ENCODE measurements around the gene TMEM19.

TMEM19 gene

DNA sequence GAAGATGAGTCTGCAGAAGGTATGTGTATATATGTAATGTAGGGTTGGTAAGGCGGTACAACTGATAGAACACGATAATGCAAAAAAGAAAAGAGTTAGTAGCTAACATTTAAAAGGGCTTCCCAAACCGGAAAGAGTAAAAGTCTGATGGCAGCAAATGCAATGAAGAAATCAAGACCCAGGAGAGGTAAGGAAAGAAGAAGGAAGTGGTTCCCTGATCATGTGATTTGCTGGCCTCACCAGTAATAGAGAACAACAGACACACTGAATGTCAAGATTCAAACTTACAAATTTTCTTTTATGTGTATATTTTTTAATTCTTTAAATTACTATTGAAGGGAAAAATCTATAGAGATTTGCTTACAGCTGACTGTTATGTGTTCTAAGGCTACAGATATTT lies 40.6 kb upstream of the TMEM19 start:
- no peaks in the 10 kb centered on the region for H3K27me3 ChIP-seq (ENCODE audit: insufficient read depth, insufficient read length)
- no peak overlapping the region for H3K9ac ChIP-seq (ENCODE audit: insufficient read length, low read depth)
- DNase-seq (ENCODE audit: low read depth, low spot score), result no peak
- H3K9me3 ChIP-seq (ENCODE audit: insufficient read depth, low read length), result no peaks in the 10 kb centered on the region
- TF ChIP-seq SUZ12 (IDR thresholded peaks at IDR 0.05; ENCODE audit: extremely low read depth, insufficient read depth, insufficient read length) (no peak), YY1 (IDR thresholded peaks at IDR 0.05; ENCODE audit: insufficient read depth, insufficient read length) (no peak), ZNF274 (IDR thresholded peaks at IDR 0.05; ENCODE audit: low read depth, low read length) (no peak)
- peaks cover 2% of the 10 kb centered on the region for H3K4me1 ChIP-seq (ENCODE audit: insufficient read depth, insufficient read length)
- H3K4me3 ChIP-seq (ENCODE audit: insufficient read length, low read depth), result no peak overlapping the region
- peaks cover 85% of the 10 kb centered on the region for H3K36me3 ChIP-seq (ENCODE audit: insufficient read depth, insufficient read length, low read length)

DNA sequence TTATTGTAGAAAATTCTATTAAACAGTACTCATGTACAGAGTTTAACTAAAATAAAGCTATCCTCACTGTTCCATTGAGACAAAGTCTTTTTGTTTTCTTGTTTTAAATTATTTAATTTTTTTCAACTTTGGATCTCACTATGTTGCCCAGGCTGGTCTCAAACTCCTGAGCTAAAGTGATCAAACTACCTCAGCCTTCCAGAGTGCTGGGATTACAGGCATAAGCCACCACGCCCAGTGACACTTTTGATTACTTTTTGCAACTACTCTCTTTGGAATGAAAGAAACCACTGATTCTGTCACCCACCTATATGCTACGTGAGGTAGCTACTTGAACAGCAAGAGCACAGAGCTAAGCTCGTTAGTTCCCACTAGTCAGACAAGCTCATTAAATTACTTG lies 39.4 kb upstream of the TMEM19 start:
- Histone ChIP-seq H3K9ac (ENCODE audit: insufficient read length, low read depth) (no peak overlapping the region), H3K27me3 (ENCODE audit: insufficient read depth, insufficient read length) (no peaks in the 10 kb centered on the region), H3K9me3 (ENCODE audit: insufficient read depth, low read length) (no peaks in the 10 kb centered on the region), H3K36me3 (ENCODE audit: insufficient read depth, insufficient read length, low read length) (peaks cover 85% of the 10 kb centered on the region), H3K4me3 (ENCODE audit: insufficient read length, low read depth) (no peak overlapping the region), H3K4me1 (ENCODE audit: insufficient read depth, insufficient read length) (no peaks in the 10 kb centered on the region)
- DNase-seq (ENCODE audit: low read depth, low spot score), result no peak
- TF ChIP-seq YY1 (IDR thresholded peaks at IDR 0.05; ENCODE audit: insufficient read depth, insufficient read length) (no peak), ZNF274 (IDR thresholded peaks at IDR 0.05; ENCODE audit: low read depth, low read length) (no peak), SUZ12 (IDR thresholded peaks at IDR 0.05; ENCODE audit: extremely low read depth, insufficient read depth, insufficient read length) (no peak)

DNA sequence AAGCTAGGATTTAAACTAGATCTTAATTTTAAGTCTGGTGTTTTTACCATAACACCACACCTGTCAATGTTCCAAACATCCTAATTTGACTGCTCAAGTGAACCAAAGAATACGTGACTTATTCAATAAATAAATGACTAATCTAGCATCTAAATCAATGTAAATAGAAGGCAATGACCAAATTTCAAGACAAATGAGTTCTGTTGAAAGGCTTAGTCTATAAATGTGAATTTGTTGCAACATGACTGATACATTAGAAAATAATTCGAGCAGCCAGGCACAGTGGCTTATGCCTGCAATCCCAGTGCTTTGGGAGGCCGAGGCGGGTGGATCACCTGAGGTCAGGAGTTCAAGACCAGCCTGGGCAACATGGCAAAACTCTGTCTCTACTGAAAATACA lies 37.3 kb upstream of the TMEM19 start:
- Histone ChIP-seq H3K4me1 (ENCODE audit: insufficient read depth, insufficient read length) (no peaks in the 10 kb centered on the region), H3K9ac (ENCODE audit: insufficient read length, low read depth) (no peak overlapping the region), H3K27me3 (ENCODE audit: insufficient read depth, insufficient read length) (no peaks in the 10 kb centered on the region), H3K4me3 (ENCODE audit: insufficient read length, low read depth) (no peak overlapping the region), H3K36me3 (ENCODE audit: insufficient read depth, insufficient read length, low read length) (peaks cover 82% of the 10 kb centered on the region), H3K9me3 (ENCODE audit: insufficient read depth, low read length) (peaks cover 4% of the 10 kb centered on the region; the same call in 1 of the 2 replicates)
- no peak for DNase-seq (ENCODE audit: low read depth, low spot score)
- TF ChIP-seq SUZ12 (IDR thresholded peaks at IDR 0.05; ENCODE audit: extremely low read depth, insufficient read depth, insufficient read length) (no peak), YY1 (IDR thresholded peaks at IDR 0.05; ENCODE audit: insufficient read depth, insufficient read length) (no peak), ZNF274 (IDR thresholded peaks at IDR 0.05; ENCODE audit: low read depth, low read length) (no peak)

DNA sequence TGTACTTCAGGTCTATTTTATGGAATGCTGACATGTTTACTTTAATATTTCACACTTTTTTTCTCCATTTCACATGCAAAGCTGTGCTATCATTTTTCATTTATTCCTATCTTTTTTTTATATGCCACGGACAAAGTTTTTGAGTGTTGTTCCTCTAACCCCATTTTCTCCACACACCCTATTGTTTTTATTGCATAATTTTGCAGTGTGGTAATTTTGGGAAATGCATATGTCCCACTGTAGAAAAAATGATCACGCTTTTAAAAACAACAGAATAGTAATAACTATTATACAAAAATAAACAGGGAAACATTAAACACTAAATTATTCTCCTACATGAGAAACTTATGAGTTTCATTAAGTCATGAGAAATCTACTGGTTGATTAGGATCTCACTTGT lies 36.5 kb upstream of the TMEM19 start:
- peaks cover 12% of the 10 kb centered on the region for H3K9me3 ChIP-seq (ENCODE audit: insufficient read depth, low read length)
- H3K4me1 ChIP-seq (ENCODE audit: insufficient read depth, insufficient read length), result no peaks in the 10 kb centered on the region
- H3K27me3 ChIP-seq (ENCODE audit: insufficient read depth, insufficient read length), result no peaks in the 10 kb centered on the region
- peaks cover 82% of the 10 kb centered on the region for H3K36me3 ChIP-seq (ENCODE audit: insufficient read depth, insufficient read length, low read length)
- TF ChIP-seq YY1 (IDR thresholded peaks at IDR 0.05; ENCODE audit: insufficient read depth, insufficient read length) (no peak), SUZ12 (IDR thresholded peaks at IDR 0.05; ENCODE audit: extremely low read depth, insufficient read depth, insufficient read length) (no peak), ZNF274 (IDR thresholded peaks at IDR 0.05; ENCODE audit: low read depth, low read length) (no peak)
- no peak overlapping the region for H3K9ac ChIP-seq (ENCODE audit: insufficient read length, low read depth)
- H3K4me3 ChIP-seq (ENCODE audit: insufficient read length, low read depth), result no peak overlapping the region
- DNase-seq (ENCODE audit: low read depth, low spot score), result no peak

DNA sequence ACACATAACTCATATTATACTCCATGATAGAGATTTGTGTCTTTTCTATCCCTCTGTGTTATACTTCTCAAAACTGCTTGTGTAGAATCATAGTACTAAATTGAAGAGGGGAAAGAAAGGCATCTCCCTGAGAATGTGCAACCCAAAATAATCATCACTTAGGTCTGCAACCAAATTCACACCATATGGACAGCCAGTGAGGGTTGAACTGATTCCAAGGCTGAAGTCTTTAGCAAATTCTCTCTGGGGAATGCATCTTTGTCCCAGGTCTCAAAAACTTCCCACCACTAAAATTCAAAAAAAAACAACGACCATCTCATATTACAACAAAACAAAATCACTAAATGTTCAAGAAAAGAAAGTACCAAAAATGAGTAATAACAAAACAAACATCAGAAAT lies 33.2 kb upstream of the TMEM19 start:
- H3K4me1 ChIP-seq (ENCODE audit: insufficient read depth, insufficient read length), result no peaks in the 10 kb centered on the region
- DNase-seq (ENCODE audit: low read depth, low spot score), result no peak
- H3K9ac ChIP-seq (ENCODE audit: insufficient read length, low read depth), result no peak overlapping the region
- no peak overlapping the region for H3K4me3 ChIP-seq (ENCODE audit: insufficient read length, low read depth)
- H3K9me3 ChIP-seq (ENCODE audit: insufficient read depth, low read length), result peaks cover 16% of the 10 kb centered on the region
- H3K36me3 ChIP-seq (ENCODE audit: insufficient read depth, insufficient read length, low read length), result peaks cover 80% of the 10 kb centered on the region
- TF ChIP-seq ZNF274 (IDR thresholded peaks at IDR 0.05; ENCODE audit: low read depth, low read length), result no peak
- TF ChIP-seq SUZ12 (IDR thresholded peaks at IDR 0.05; ENCODE audit: extremely low read depth, insufficient read depth, insufficient read length), result no peak
- TF ChIP-seq YY1 (IDR thresholded peaks at IDR 0.05; ENCODE audit: insufficient read depth, insufficient read length), result no peak
- H3K27me3 ChIP-seq (ENCODE audit: insufficient read depth, insufficient read length), result no peaks in the 10 kb centered on the region

DNA sequence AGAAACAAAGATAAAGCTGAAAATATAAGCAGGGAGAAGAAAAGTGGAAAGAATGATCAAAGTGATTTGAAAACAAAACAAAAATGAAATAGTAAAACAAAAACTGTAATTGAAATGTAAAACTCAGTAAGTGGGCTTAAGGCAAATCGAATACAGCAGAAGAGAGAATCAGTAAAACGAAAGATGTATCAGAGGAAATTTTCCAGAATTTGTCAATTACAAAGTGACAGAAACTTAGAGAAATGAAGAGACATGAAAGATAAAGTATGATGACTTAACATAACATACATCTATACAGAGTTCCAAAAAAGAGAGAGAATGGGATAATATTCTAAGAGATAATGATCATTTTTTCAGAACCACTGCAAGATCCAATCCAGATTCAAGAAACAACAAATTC lies 32.7 kb upstream of the TMEM19 start:
- peaks cover 85% of the 10 kb centered on the region for H3K36me3 ChIP-seq (ENCODE audit: insufficient read depth, insufficient read length, low read length)
- no peak for TF ChIP-seq SUZ12 (IDR thresholded peaks at IDR 0.05; ENCODE audit: extremely low read depth, insufficient read depth, insufficient read length)
- TF ChIP-seq YY1 (IDR thresholded peaks at IDR 0.05; ENCODE audit: insufficient read depth, insufficient read length), result no peak
- TF ChIP-seq ZNF274 (IDR thresholded peaks at IDR 0.05; ENCODE audit: low read depth, low read length), result no peak
- no peaks in the 10 kb centered on the region for H3K27me3 ChIP-seq (ENCODE audit: insufficient read depth, insufficient read length)
- H3K4me1 ChIP-seq (ENCODE audit: insufficient read depth, insufficient read length), result no peaks in the 10 kb centered on the region
- H3K9me3 ChIP-seq (ENCODE audit: insufficient read depth, low read length), result peaks cover 16% of the 10 kb centered on the region
- no peak for DNase-seq (ENCODE audit: low read depth, low spot score)
- no peak overlapping the region for H3K4me3 ChIP-seq (ENCODE audit: insufficient read length, low read depth)
- no peak overlapping the region for H3K9ac ChIP-seq (ENCODE audit: insufficient read length, low read depth)

DNA sequence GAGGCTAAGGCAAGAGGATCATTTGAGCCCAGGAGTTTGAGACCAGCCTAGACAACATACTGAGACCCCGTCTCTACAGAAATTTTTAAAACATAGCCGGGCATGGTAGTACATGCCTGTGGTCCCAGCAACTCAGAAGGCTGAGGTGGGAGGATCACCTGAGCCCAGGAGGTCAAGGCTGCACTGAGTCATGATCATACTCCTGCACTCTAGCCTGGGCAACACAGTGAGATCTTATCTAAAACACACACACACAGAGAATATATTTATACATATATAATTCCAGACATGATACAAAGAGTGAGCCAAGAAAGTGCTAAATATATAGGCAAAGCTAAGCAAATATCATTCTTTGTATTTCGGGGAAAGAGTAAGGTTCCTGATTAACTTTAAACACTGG lies 31.7 kb upstream of the TMEM19 start:
- Histone ChIP-seq H3K4me1 (ENCODE audit: insufficient read depth, insufficient read length) (no peaks in the 10 kb centered on the region), H3K36me3 (ENCODE audit: insufficient read depth, insufficient read length, low read length) (peaks cover 93% of the 10 kb centered on the region), H3K9ac (ENCODE audit: insufficient read length, low read depth) (no peak overlapping the region), H3K27me3 (ENCODE audit: insufficient read depth, insufficient read length) (no peaks in the 10 kb centered on the region), H3K4me3 (ENCODE audit: insufficient read length, low read depth) (no peak overlapping the region), H3K9me3 (ENCODE audit: insufficient read depth, low read length) (peaks cover 16% of the 10 kb centered on the region)
- DNase-seq (ENCODE audit: low read depth, low spot score), result no peak
- TF ChIP-seq SUZ12 (IDR thresholded peaks at IDR 0.05; ENCODE audit: extremely low read depth, insufficient read depth, insufficient read length), result no peak
- no peak for TF ChIP-seq ZNF274 (IDR thresholded peaks at IDR 0.05; ENCODE audit: low read depth, low read length)

DNA sequence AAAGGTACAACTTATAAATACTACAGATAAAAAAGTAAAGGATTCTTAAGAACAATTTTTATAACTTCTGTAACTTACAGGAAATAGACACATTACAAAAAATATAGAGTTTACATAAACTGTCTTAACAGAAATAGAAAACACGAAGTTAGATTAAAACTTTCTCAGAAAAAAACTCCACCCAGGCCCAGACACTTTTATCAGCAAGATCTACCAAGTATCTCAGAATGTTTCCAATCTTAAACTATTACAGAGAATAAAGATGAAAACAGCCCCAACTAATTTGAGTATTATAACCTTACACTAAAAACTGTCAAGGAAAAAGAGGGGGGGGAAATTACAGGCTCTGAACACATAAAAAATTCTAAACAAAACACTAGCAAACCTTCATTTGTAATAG lies 30.4 kb upstream of the TMEM19 start:
- H3K27me3 ChIP-seq (ENCODE audit: insufficient read depth, insufficient read length), result no peaks in the 10 kb centered on the region

More for the DNA sequence above, 30.4 kb upstream of the TMEM19 start:
- Histone ChIP-seq H3K36me3 (ENCODE audit: insufficient read depth, insufficient read length, low read length) (peaks cover 93% of the 10 kb centered on the region), H3K4me1 (ENCODE audit: insufficient read depth, insufficient read length) (no peaks in the 10 kb centered on the region), H3K9me3 (ENCODE audit: insufficient read depth, low read length) (peaks cover 16% of the 10 kb centered on the region), H3K9ac (ENCODE audit: insufficient read length, low read depth) (no peak overlapping the region), H3K4me3 (ENCODE audit: insufficient read length, low read depth) (no peak overlapping the region)
- no peak for DNase-seq (ENCODE audit: low read depth, low spot score)
- TF ChIP-seq YY1 (IDR thresholded peaks at IDR 0.05; ENCODE audit: insufficient read depth, insufficient read length) (no peak), ZNF274 (IDR thresholded peaks at IDR 0.05; ENCODE audit: low read depth, low read length) (no peak), SUZ12 (IDR thresholded peaks at IDR 0.05; ENCODE audit: extremely low read depth, insufficient read depth, insufficient read length) (no peak)

Measured in NT2/D1 (cell line).